OCI-LY1 (cell line): ENCODE results near the gene CCNB2.

Experiments
- EZH2 ChIP-seq: fragments of 200-600 bp; sonication (generic), shearing (Covaris generic); IDR thresholded peaks from 2 replicates; pipeline ENCODE4 v1.8.0; 2017; ENCODE audit warnings: borderline replicate concordance, mixed run types, mild to moderate bottlenecking, antibody characterized with exemption, low read length, moderate library complexity, mixed read lengths
- TF ChIP-seq, protein P1 (sequence below): fragments of 200-600 bp; sonication (generic), shearing (Covaris generic); IDR thresholded peaks from 2 replicates; pipeline ENCODE4 v1.5.1; 2017; ENCODE audit warnings: mild to moderate bottlenecking, antibody characterized with exemption, low read length, moderate library complexity, mixed read lengths

DNA sequence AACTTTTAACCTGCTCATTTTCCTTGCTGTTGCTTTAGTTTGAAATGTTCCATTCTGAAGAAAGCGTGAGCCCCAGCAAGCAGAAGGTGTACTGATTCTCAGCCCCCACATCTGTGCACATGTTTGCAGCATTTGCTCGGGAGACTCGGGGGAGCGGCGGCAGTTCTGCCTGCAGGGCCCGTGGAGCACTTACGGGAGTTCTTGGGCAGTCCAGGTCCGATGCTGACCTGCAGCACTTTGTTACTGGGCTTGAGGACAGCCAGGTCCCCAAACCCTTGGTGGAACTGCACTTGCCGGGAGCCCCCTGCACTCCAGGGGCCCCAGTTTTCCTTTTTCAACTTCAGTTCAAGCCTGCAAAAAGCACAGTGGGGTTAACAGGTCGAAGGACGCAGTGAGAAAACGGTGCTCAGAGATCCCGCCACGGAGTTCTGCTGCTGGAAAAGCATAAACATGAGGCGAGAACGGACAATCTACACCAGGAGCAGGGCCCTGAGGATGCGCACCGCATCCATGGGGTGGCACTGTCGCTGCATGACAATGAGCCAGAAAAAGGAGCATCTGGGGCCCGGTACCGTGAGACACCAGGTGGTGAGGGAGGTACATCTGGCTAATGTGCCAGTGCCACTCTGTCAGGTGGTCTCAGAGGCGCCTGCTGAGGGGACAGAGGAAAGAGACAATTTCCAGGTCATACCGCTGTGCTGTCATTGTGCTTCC lies 56.1 kb downstream of the CCNB2 start:
- no peak for TF ChIP-seq EZH2
- TF ChIP-seq, protein P1, sequence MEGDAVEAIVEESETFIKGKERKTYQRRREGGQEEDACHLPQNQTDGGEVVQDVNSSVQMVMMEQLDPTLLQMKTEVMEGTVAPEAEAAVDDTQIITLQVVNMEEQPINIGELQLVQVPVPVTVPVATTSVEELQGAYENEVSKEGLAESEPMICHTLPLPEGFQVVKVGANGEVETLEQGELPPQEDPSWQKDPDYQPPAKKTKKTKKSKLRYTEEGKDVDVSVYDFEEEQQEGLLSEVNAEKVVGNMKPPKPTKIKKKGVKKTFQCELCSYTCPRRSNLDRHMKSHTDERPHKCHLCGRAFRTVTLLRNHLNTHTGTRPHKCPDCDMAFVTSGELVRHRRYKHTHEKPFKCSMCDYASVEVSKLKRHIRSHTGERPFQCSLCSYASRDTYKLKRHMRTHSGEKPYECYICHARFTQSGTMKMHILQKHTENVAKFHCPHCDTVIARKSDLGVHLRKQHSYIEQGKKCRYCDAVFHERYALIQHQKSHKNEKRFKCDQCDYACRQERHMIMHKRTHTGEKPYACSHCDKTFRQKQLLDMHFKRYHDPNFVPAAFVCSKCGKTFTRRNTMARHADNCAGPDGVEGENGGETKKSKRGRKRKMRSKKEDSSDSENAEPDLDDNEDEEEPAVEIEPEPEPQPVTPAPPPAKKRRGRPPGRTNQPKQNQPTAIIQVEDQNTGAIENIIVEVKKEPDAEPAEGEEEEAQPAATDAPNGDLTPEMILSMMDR, result peak; percentile 85
